Spinal cord (tissue), 10 donors: ENCODE measurements around the gene REXO4. TPM values are rescaled to one million over a fixed set of nuclear protein-coding genes. Genes with fewer than 3 reads are reported as not detected.

ENCODE experiments used
- DNase-seq, 6 donors: peaks; one replicate each; pipeline versions ENCODE4 v3.0.0 to v3.0.0-alpha.2; 2013 to 2015; ENCODE audit warnings: low spot score in 6 of 6, low read depth in 4 of 6
- H3K27ac ChIP-seq: one replicate; pipeline ENCODE4 v1.5.1; 2013; ENCODE audit warnings: low read depth, low read length, control low read depth
- H3K27me3 ChIP-seq: one replicate; pipeline ENCODE4 v1.6.1; 2013; ENCODE audit warnings: low read length; ENCODE audit not compliant: control insufficient read depth, insufficient read depth
- H3K36me3 ChIP-seq: one replicate; pipeline ENCODE4 v1.6.1; 2013; ENCODE audit warnings: low read length; ENCODE audit not compliant: control insufficient read depth, insufficient read depth
- H3K4me1 ChIP-seq: one replicate; pipeline ENCODE4 v1.6.1; 2013; ENCODE audit warnings: low read length; ENCODE audit not compliant: control insufficient read depth, insufficient read depth
- H3K4me3 ChIP-seq: one replicate; pipeline ENCODE4 v1.5.1; 2013; ENCODE audit warnings: low read depth, low read length, control low read depth
- H3K9me3 ChIP-seq: one replicate; pipeline ENCODE4 v1.6.1; 2013; ENCODE audit warnings: low read length; ENCODE audit not compliant: control insufficient read depth, insufficient read depth
- WGBS: methylation state at CpG from one replicate; pipeline ENCODE4 v1.1.5; 2013; ENCODE audit warnings: missing lambda C conversion rate; ENCODE audit not compliant: insufficient coverage; 5-methylcytosine and 5-hydroxymethylcytosine counted together
- polyA plus RNA-seq, 2 donors: library from polyadenylated mRNA; unstranded; fragments of 120-200 nt; gene quantifications; one replicate each; pipeline ENCODE4 v1.2.1, GENCODE V29; 2013; ENCODE audit not compliant: insufficient read length in 2 of 2
- total RNA-seq, 2 donors: library from RNA; depleted of rRNA in 1 of 2; stranded (reverse); fragments of 120-200 nt in 1 of 2; fragments of >200 nt in 1 of 2; gene quantifications; one replicate each; pipeline versions ENCODE4 v1.2.3 to v1.2.4, GENCODE V29; 2013 to 2014
- donor health status: healthy.

Gene REXO4
- total and polyA plus RNA-seq, 4 donors: 9.0 to 28.1 (median 22.4) TPM

DNA sequence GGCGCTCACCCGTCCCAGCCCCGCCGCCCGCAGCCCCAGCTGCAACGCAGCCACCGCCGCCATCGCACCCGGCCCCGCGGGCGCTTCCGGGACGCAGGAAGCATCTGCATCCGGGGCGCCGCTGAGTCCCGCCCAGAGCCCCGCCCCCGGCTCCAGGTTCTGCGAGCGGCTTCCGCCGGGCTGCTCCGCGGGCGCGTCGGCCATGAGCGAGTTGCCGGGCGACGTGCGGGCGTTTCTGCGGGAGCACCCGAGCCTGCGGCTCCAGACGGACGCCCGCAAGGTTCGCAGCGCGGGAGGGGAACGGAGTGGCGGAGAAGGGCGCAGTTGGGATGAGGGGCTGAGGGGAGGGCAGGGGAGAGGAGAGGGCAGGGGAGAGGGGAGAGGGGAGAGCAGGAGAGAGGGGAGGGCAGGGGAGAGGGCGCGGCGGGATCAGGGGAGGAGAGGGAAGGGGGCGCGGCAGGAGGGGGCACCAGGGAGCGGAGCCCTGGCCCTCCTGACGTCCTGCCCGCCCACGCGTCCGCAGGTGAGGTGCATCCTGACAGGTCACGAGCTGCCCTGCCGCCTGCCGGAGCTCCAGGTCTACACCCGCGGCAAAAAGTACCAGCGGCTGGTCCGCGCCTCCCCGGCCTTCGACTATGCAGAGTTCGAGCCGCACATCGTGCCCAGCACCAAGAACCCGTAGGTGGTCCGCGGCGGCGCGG, 61.3 kb downstream of the REXO4 start, which contains the start of the genes SURF1 and SURF2:
Gene SURF1 (minus strand): TSS at position 97 of the 701 bp plus-strand sequence. CDS start 34 bp downstream, at position 63.
Gene SURF2 (plus strand): TSS at position 160 of the 701 bp plus-strand sequence. CDS start 43 bp downstream, at position 203.
- H3K36me3 ChIP-seq: peaks cover 69% of the 10 kb centered on the region
- no peaks in the 10 kb centered on the region for H3K9me3 ChIP-seq
- peak within 1 kb of the TSS; percentile 68 for H3K4me3 ChIP-seq
- peaks cover 44% of the 10 kb centered on the region for H3K4me1 ChIP-seq
- H3K27me3 ChIP-seq: no peaks in the 10 kb centered on the region
- DNase-seq: peak in 3 of 6 donors; percentile 75 to 94 (median 94)
- H3K27ac ChIP-seq: no peak within 1 kb of the TSS
- WGBS: under 1% methylated on average over 78 of the region's 78 CpGs

Other genes with a start within 250 kb of the REXO4 start
- not detected for gene OBP2B, start 208.8 kb downstream of the REXO4 start, total RNA-seq
- gene OBP2B, start 208.8 kb downstream of the REXO4 start, polyA plus RNA-seq: not detected
- gene ABO, start 142.8 kb downstream of the REXO4 start, total RNA-seq: under 1 TPM; 0.28 to 0.40 TPM
- gene ABO, start 142.8 kb downstream of the REXO4 start, polyA plus RNA-seq: 1 to 10 TPM in 1 of 2 donors, under 1 TPM in 1; 0.81 to 2.9 TPM
- 10 to 100 TPM; 11.7 to 19.9 TPM for gene SURF6, start 81.8 kb downstream of the REXO4 start, total RNA-seq
- 10 to 100 TPM; 31.2 to 36.2 TPM for gene SURF6, start 81.8 kb downstream of the REXO4 start, polyA plus RNA-seq
- 10 to 100 TPM; 16.5 to 28.0 TPM for gene MED22, start 69.9 kb downstream of the REXO4 start, total RNA-seq
- gene MED22, start 69.9 kb downstream of the REXO4 start, polyA plus RNA-seq: 10 to 100 TPM; 37.9 to 41.2 TPM
- 1,000 to 10,000 TPM in 1 of 2 donors, 100 to 1,000 TPM in 1; 796 to 2,086 TPM for gene RPL7A, start 69.8 kb downstream of the REXO4 start, total RNA-seq
- gene RPL7A, start 69.8 kb downstream of the REXO4 start, polyA plus RNA-seq: 1,000 to 10,000 TPM; 1,459 to 1,491 TPM
- gene SURF1, start 61.5 kb downstream of the REXO4 start, total RNA-seq: 10 to 100 TPM; 14.7 to 31.5 TPM
- 10 to 100 TPM; 37.9 to 39.1 TPM for gene SURF1, start 61.5 kb downstream of the REXO4 start, polyA plus RNA-seq
- 10 to 100 TPM; 10.7 to 21.2 TPM for gene SURF2, start 61.5 kb downstream of the REXO4 start, total RNA-seq
- 10 to 100 TPM; 35.5 to 36.9 TPM for gene SURF2, start 61.5 kb downstream of the REXO4 start, polyA plus RNA-seq
- gene SURF4, start 42.0 kb downstream of the REXO4 start, total RNA-seq: 100 to 1,000 TPM; 125 to 144 TPM
- 100 to 1,000 TPM; 103 to 111 TPM for gene SURF4, start 42.0 kb downstream of the REXO4 start, polyA plus RNA-seq
- 1 to 10 TPM; 1.2 to 3.6 TPM for gene STKLD1, start 41.6 kb downstream of the REXO4 start, total RNA-seq
- gene STKLD1, start 41.6 kb downstream of the REXO4 start, polyA plus RNA-seq: 1 to 10 TPM; 2.5 to 7.5 TPM
- 1 to 10 TPM; 2.4 to 6.1 TPM for gene ADAMTS13, start 4.4 kb upstream of the REXO4 start, total RNA-seq
- gene ADAMTS13, start 4.4 kb upstream of the REXO4 start, polyA plus RNA-seq: 10 to 100 TPM; 13.4 to 16.5 TPM
- gene CACFD1, start 42.0 kb upstream of the REXO4 start, total RNA-seq: 10 to 100 TPM; 11.0 to 18.8 TPM
- gene CACFD1, start 42.0 kb upstream of the REXO4 start, polyA plus RNA-seq: 10 to 100 TPM; 50.3 to 53.7 TPM
- gene SLC2A6, start 61.1 kb upstream of the REXO4 start, total RNA-seq: 10 to 100 TPM in 1 of 2 donors, 1 to 10 TPM in 1; 5.7 to 15.4 TPM
- 10 to 100 TPM; 25.2 to 26.3 TPM for gene SLC2A6, start 61.1 kb upstream of the REXO4 start, polyA plus RNA-seq
- not detected for gene MYMK, start 106.9 kb upstream of the REXO4 start, total RNA-seq
- under 1 TPM in 1 of 2 donors, not detected in 1; 0.26 TPM for gene MYMK, start 106.9 kb upstream of the REXO4 start, polyA plus RNA-seq
- 1 to 10 TPM; 3.7 to 6.9 TPM for gene ADAMTSL2, start 116.7 kb upstream of the REXO4 start, total RNA-seq
- gene ADAMTSL2, start 116.7 kb upstream of the REXO4 start, polyA plus RNA-seq: 1 to 10 TPM; 8.6 to 9.0 TPM
- 10 to 100 TPM in 1 of 2 donors, 1 to 10 TPM in 1; 5.0 to 13.5 TPM for gene FAM163B, start 191.4 kb upstream of the REXO4 start, total RNA-seq
- gene FAM163B, start 191.4 kb upstream of the REXO4 start, polyA plus RNA-seq: 10 to 100 TPM; 22.2 to 29.1 TPM
- under 1 TPM in 1 of 2 donors, not detected in 1; 0.50 TPM for gene DBH, start 218.4 kb upstream of the REXO4 start, total RNA-seq
- gene DBH, start 218.4 kb upstream of the REXO4 start, polyA plus RNA-seq: 1 to 10 TPM; 1.3 to 2.2 TPM